Endometrial microvascular endothelial cells (primary cell): ENCODE measurements around the gene LIG1. TPM values are rescaled to one million over a fixed set of nuclear protein-coding genes. Genes with fewer than 3 reads are reported as not detected.
"Not testable (repeated sequence)": the region's sequence is repeated elsewhere in the genome, so short reads cannot be mapped to it uniquely, and the experiment has no call there.

Experiments used
- in situ Hi-C: cut with HindIII; loops from 2 replicates; pipeline ENCODE4 v1.10.0; 2017; ENCODE audit warnings: low sequenced_read_pairs, low pct_unique_long_range_greater_than_20kb; ENCODE audit errors: inconsistent ontology term
- total RNA-seq: library from RNA; depleted of rRNA; stranded (reverse); fragments of >200 nt; gene quantifications from one replicate; pipeline ENCODE4 v1.2.3, GENCODE V29; 2015; ENCODE audit errors: inconsistent ontology term

LIG1 gene
- total RNA-seq, 1 donor from 2014 or later = 46.6 TPM

DNA sequence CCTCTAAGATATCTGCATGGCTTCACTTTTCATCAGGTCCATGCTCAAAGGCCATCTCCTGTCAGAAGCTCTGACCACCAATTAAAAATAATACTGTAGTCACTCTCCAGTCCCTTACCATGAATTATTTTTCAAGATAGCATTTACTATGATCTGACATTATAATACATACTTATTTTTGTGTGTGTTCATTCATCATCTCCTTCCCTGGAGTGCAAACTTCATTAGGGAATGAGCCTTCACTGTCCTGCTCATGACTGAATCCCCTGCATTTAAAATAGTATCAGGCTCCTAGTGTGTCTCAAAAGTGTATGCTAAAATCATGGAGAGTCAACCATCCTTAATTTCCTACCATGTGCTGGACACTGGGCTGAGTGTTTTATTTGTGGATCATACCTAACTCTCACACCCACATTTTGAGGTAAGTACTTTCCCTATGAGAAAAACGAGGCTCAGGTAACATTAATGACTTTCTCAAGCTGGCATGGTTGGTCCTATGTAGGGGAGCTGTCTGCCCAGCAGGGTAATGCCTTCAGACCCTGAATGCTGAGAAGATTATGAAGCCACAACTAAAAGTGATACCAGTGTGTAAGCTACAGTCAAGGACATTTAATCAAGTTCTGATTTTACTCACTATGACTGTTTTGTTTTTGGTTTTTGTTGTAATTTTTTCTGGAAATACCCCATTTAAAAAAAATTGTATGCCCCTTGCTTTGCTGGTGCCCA is 75.9 kb downstream of the LIG1 start:
- in situ Hi-C loops = no loop called here

DNA sequence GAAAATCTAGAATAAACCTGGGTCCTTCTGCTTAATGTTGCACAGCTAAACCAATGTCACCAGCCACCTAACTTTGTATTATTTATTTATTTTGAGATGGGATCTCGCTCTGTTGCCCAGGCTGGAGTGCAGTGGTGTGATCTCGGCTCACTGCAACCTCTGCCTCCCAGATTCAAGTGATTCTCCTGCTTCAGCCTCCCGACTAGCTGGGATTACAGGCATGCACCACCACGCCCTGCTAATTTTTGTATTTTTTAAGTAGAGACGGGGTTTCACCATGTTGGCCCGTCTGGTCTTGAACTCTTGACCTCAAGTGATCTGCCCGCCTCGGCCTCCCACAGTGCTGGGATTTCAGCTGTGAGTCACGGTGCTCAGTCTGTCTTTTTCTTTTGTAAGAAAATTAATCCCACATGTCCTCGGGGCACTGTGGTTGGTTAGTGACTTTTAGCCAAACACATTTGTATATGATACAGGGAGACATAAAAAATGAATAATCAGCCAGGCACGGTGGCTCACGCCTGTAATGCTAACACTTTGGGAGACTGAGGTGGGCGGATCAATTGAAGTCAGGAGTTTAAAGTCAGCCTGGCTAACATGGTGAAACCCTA is 78.9 kb downstream of the LIG1 start:
- in situ Hi-C loops = not testable (repeated sequence)

DNA sequence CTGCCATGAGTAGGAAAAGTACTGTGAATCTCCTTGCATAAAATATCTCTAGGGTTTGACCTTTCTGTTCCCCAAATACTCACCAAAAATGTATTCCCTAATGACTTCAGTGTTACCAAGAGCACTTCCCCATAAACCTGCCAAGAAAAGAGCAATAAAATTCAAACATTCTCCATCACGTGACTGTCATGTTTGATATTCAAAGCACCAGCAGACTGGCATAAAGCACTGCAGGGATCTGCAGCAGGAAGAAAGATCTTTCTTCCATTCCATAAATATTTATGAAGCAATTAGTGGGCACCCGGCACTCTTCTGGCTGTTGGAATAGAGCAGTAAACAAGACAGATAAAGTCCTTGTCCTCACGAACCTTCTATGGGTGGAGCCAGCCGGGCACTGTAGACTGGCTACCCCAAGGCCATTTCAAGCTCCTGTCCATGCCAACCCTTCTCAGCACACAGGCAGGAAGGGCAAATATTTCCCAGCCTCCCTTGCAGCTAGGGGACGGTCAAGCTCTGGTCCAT is 79.8 kb downstream of the LIG1 start:
- in situ Hi-C loops = no loop called here

DNA sequence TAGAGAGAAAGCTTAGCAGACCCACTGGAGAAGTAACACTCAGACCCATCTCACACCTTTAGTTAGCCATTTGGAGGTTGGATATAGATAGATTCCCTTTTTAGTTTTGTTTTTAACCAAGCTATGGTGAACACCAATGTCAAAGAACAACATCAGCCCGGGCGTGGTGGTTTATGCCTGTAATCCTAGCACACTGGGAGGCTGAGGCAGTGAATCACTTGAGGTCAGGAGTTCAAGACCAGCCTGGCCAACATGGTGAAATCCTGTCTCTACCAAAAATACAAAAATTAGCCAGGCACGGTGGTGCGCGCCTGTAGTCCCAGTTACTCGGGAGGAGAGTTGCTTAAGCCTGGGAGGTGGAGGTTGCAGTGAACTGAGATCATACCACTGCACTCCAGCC is 81.2 kb downstream of the LIG1 start:
- in situ Hi-C loops = not testable (repeated sequence)

DNA sequence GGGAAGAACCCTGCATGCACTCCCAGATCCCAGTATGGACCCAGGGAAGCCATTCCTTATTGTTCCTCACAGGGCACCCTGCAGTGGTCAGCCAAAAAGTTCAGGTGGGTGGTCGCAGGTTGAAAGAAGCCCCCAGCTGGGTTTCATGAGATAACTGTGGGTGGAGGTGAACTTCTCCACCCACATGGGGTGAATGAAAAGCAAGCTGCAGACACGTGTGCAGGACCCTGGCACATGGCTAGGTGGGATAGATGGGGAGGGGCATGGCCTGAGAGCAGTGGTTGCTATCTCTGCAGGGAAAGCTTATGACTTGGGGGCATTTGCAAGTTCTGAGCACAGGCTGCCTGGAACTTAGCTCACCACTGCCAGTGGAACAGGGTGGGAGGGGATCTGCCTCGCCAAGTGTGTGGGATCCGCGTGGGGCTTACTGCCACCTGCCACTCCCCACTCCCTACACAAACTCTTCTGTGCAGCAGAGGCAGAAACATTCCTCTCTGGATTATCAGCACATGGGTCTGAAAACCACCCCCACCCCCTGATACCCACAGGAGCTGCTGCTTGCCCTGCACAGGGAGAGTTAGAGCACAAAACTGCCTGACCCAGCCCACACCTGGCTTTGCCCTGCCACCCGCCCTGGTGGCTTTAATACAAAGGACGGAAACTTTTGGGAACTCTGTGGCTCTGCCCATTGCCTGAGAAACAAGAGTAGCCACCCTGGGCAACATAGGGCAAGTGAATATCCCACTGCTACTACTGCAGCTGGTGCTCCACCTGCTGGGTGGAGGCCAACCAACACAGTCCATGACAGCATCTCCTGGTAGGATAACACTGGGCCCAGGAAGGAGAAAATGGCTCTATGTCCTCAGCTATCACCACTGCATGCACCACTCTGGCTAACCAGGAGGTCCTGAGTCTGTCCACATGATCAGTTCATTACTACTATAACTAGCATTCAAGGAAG is 84.0 kb downstream of the LIG1 start:
- in situ Hi-C loops = no loop called here

DNA sequence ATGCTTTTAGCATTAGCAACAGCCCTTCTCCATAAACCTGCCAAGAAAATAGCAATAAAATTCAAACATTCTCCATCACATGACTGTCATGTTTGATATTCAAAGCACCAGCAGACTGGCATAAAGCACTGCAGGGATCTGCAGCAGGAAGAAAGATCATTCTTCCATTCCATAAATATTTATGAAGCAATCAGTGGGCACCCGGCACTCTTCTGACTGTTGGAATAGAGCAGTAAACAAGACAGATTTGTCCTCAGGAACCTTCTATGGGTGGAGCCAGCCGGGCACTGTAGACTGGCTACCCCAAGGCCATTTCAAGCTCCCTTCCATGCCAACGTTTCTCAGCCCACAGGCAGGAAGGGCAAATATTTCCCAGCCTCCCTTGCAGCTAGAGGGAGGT is 85.1 kb downstream of the LIG1 start:
- in situ Hi-C loops = no loop called here

DNA sequence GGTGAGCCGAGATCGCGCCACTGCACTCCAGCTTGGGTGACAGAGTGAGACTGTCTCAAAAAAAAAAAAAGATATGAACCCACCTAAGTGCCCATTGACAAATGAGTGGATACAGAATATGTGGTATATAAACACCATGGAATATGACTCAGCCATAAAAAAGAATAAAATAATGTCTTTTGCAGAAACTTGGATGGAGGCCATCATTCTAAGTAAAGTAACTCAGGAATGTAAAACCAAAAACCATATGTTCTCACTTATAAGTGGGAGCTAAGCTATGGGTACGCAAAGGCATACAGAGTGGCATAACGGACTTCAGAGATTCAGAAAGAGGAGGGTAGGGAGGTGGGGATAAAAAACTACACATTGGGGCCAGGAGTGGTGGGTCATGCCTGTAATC is 89.0 kb downstream of the LIG1 start:
- in situ Hi-C loops = no loop called here

DNA sequence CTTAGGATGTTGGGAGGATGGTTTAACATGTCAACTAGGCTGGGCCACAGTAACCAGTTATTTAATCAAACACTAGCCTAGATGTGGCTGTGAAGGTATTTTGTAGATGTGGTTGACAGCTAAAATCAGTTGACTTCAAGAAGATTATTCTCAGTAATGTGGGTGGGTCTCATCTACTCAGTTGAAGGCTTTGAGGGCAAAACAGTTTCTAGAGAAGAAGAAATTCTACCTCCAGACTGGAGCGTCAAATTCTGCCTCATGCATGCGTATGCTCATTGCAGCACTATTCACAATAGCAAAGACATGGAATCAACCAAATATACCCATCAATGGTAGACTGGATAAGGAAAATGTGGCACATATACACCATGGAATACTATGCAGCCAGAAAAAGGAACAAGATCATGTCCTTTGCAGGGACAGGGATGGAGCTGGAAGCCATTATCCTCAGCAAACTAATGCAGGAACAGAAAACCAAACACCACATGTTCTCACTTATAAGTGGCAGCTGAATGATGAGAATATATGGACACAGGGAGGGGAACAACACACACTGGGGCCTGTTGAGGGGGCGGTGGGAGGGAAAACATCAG is 99.9 kb downstream of the LIG1 start:
- in situ Hi-C loops = not testable (repeated sequence)

DNA sequence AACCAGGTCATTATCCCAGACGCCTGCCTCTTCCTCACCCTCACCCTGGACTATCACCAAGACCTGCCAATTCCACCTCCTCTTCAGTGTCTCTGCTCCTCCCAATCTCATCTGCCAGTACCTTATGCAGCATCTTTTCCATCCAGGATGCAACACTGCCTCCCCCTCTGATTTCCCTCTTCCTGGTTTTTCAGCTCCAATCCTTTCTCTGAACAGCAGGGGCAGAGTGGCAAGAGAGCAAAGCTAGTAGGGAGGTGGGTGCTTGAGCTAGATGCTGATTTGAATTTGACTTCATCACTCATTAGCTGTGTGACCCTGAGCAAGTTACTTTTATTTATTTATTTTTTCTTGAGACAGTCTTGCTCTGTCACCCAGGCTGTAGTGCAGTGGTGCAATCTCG is 100.7 kb downstream of the LIG1 start:
- in situ Hi-C loops = no loop called here

Other genes with a start within 250 kb of the LIG1 start
- not detected for gene BSPH1, start 178.2 kb downstream of the LIG1 start, total RNA-seq
- gene ELSPBP1, start 175.7 kb downstream of the LIG1 start, total RNA-seq = not detected
- gene CABP5, start 126.3 kb downstream of the LIG1 start, total RNA-seq = not detected
- 17.3 TPM for gene PLA2G4C, start 59.5 kb downstream of the LIG1 start, total RNA-seq
- gene ZSWIM9, start 336 bp upstream of the LIG1 start, total RNA-seq = 3.6 TPM
- gene CARD8, start 85.6 kb upstream of the LIG1 start, total RNA-seq = 36.9 TPM
- 0.28 TPM for gene ZNF114, start 99.7 kb upstream of the LIG1 start, total RNA-seq
- gene EMP3, start 155.2 kb upstream of the LIG1 start, total RNA-seq = 90.4 TPM
- gene TMEM143, start 193.6 kb upstream of the LIG1 start, total RNA-seq = 8.9 TPM
- gene SYNGR4, start 194.0 kb upstream of the LIG1 start, total RNA-seq = not detected
- 151 TPM for gene KDELR1, start 221.2 kb upstream of the LIG1 start, total RNA-seq
- 0.28 TPM for gene GRIN2D, start 223.3 kb upstream of the LIG1 start, total RNA-seq